ENCODE data around the gene DNM3. TPM values are rescaled to one million over a fixed set of nuclear protein-coding genes. Genes with fewer than 3 reads are reported as not detected.
"Not testable (repeated sequence)": the region's sequence is repeated elsewhere in the genome, so short reads cannot be mapped to it uniquely, and the experiment has no call there.

DNM3 gene
- total RNA-seq, 1 donor from 2014 or later: 9.6 TPM

- Histone ChIP-seq H3K36me3 (no peaks in the 10 kb centered on the region), H3K27me3 (no peaks in the 10 kb centered on the region), H3K27ac (no peak overlapping the region), H3K9me3 (no peaks in the 10 kb centered on the region), H3K4me3 (no peak overlapping the region), H3K4me1 (no peaks in the 10 kb centered on the region)
- TF ChIP-seq CTCF (IDR thresholded peaks at IDR 0.05): no peak
- DNase-seq (ENCODE audit: low spot score in 2 of 2): no peak
- intact Hi-C loops (cut with DNase I): no loop called here
Measured at GRCh38 chr1:172068334-172068733, 227.0 kb downstream of the DNM3 start.

GRCh38 chr1:172069051-172069450, 227.8 kb downstream of the DNM3 start:
- no peak for DNase-seq (ENCODE audit: low spot score in 2 of 2)
- no peak overlapping the region for H3K27ac ChIP-seq
- H3K4me1 ChIP-seq: no peaks in the 10 kb centered on the region
- H3K4me3 ChIP-seq: no peak overlapping the region
- no peak for TF ChIP-seq CTCF (IDR thresholded peaks at IDR 0.05)
- no peaks in the 10 kb centered on the region for H3K9me3 ChIP-seq
- intact Hi-C loops (cut with DNase I): no loop called here
- no peaks in the 10 kb centered on the region for H3K27me3 ChIP-seq
- no peaks in the 10 kb centered on the region for H3K36me3 ChIP-seq

GRCh38 chr1:172069534-172069933, 228.2 kb downstream of the DNM3 start:
- no peaks in the 10 kb centered on the region for H3K27me3 ChIP-seq
- no peaks in the 10 kb centered on the region for H3K4me1 ChIP-seq
- H3K9me3 ChIP-seq: no peaks in the 10 kb centered on the region
- intact Hi-C loops (cut with DNase I): no loop called here
- DNase-seq (ENCODE audit: low spot score in 2 of 2): no peak
- H3K4me3 ChIP-seq: no peak overlapping the region
- no peaks in the 10 kb centered on the region for H3K36me3 ChIP-seq
- TF ChIP-seq CTCF (IDR thresholded peaks at IDR 0.05): no peak
- H3K27ac ChIP-seq: no peak overlapping the region

- H3K27me3 ChIP-seq: no peaks in the 10 kb centered on the region
- H3K4me1 ChIP-seq: no peaks in the 10 kb centered on the region
- no peaks in the 10 kb centered on the region for H3K36me3 ChIP-seq
- TF ChIP-seq CTCF (IDR thresholded peaks at IDR 0.05): no peak
- no peak overlapping the region for H3K4me3 ChIP-seq
- DNase-seq (ENCODE audit: low spot score in 2 of 2): no peak
- H3K9me3 ChIP-seq: no peaks in the 10 kb centered on the region
- intact Hi-C loops (cut with DNase I): no loop called here
- no peak overlapping the region for H3K27ac ChIP-seq
Measured at GRCh38 chr1:172070055-172070454, 228.8 kb downstream of the DNM3 start.

GRCh38 chr1:172071746-172072145, 230.4 kb downstream of the DNM3 start:
- Histone ChIP-seq H3K4me3 (no peak overlapping the region), H3K36me3 (no peaks in the 10 kb centered on the region), H3K9me3 (no peaks in the 10 kb centered on the region), H3K27me3 (no peaks in the 10 kb centered on the region), H3K27ac (peak overlapping the region in 1 of 2 donors; percentile 1), H3K4me1 (no peaks in the 10 kb centered on the region)
- no peak for TF ChIP-seq CTCF (IDR thresholded peaks at IDR 0.05)
- no peak for DNase-seq (ENCODE audit: low spot score in 2 of 2)
- intact Hi-C loops (cut with DNase I): no loop called here

- H3K4me1 ChIP-seq; intact Hi-C loops (cut with DNase I); H3K9me3 ChIP-seq; H3K36me3 ChIP-seq; H3K4me3 ChIP-seq; DNase-seq (ENCODE audit: low spot score in 2 of 2); H3K27ac ChIP-seq; H3K27me3 ChIP-seq: not testable (repeated sequence)
Measured at GRCh38 chr1:172079859-172080258, 238.6 kb downstream of the DNM3 start.

Measured in ascending aorta (tissue), 2 donors.